Measurements from ENCODE around the gene AP4E1.
"Not testable (repeated sequence)": the region's sequence is repeated elsewhere in the genome, so short reads cannot be mapped to it uniquely, and the experiment has no call there.

The AP4E1 gene

GRCh38 chr15:50890751-50891150 lies 17.7 kb upstream of the AP4E1 start:
- DNase-seq, result no peak

- no peak for DNase-seq
Observed at GRCh38 chr15:50891159-50891558, 17.3 kb upstream of the AP4E1 start.

GRCh38 chr15:50893976-50894375 lies 14.5 kb upstream of the AP4E1 start:
- DNase-seq, result no peak

GRCh38 chr15:50901390-50901789 lies 7.1 kb upstream of the AP4E1 start:
- DNase-seq, result not testable (repeated sequence)

- DNase-seq, result no peak
Observed at GRCh38 chr15:50904211-50904610, 4.3 kb upstream of the AP4E1 start.

GRCh38 chr15:50905055-50905454 lies 3.4 kb upstream of the AP4E1 start:
- DNase-seq, result no peak

- peak; percentile 14 for DNase-seq
Observed at GRCh38 chr15:50906954-50907600, 1.4 kb upstream of the AP4E1 start.

- DNase-seq, result peak; percentile 79
Observed at GRCh38 chr15:50907601-50908208, 778 bp upstream of the AP4E1 start.

- no peak for DNase-seq
Observed at GRCh38 chr15:50909010-50909317, 481 bp downstream of the AP4E1 start.

GRCh38 chr15:50910426-50910795 lies 1.9 kb downstream of the AP4E1 start:
- not testable (repeated sequence) for DNase-seq

GRCh38 chr15:50911001-50911400 lies 2.5 kb downstream of the AP4E1 start:
- no peak for DNase-seq

- DNase-seq, result no peak
Observed at GRCh38 chr15:50911621-50912020, 3.1 kb downstream of the AP4E1 start.

GRCh38 chr15:50916400-50916799 lies 7.9 kb downstream of the AP4E1 start:
- peak; percentile 19 for DNase-seq

- not testable (repeated sequence) for DNase-seq
Observed at GRCh38 chr15:50919359-50919758, 10.9 kb downstream of the AP4E1 start.

- no peak for DNase-seq
Observed at GRCh38 chr15:50925281-50925680, 16.8 kb downstream of the AP4E1 start.

- DNase-seq, result no peak
Observed at GRCh38 chr15:50929062-50929461, 20.6 kb downstream of the AP4E1 start.

- DNase-seq, result no peak
Observed at GRCh38 chr15:50930792-50931191, 22.3 kb downstream of the AP4E1 start.

- DNase-seq, result no peak
Observed at GRCh38 chr15:50933341-50933740, 24.9 kb downstream of the AP4E1 start.

- no peak for DNase-seq
Observed at GRCh38 chr15:50938525-50938924, 30.0 kb downstream of the AP4E1 start.

GRCh38 chr15:50939911-50940310 lies 31.4 kb downstream of the AP4E1 start:
- DNase-seq, result no peak

GRCh38 chr15:50940506-50940905 lies 32.0 kb downstream of the AP4E1 start:
- DNase-seq, result peak; percentile 5

- DNase-seq, result no peak
Observed at GRCh38 chr15:50943638-50944037, 35.2 kb downstream of the AP4E1 start.

GRCh38 chr15:50944672-50945071 lies 36.2 kb downstream of the AP4E1 start:
- DNase-seq, result no peak

GRCh38 chr15:50945725-50946124 lies 37.2 kb downstream of the AP4E1 start:
- peak; percentile 5 for DNase-seq

- not testable (repeated sequence) for DNase-seq
Observed at GRCh38 chr15:50950745-50951144, 42.3 kb downstream of the AP4E1 start.

Data from NCI-H69 (cell line).